DMS 273 (cell line): ENCODE data around the gene CCDC40.

Experiments used
- DNase-seq: peaks from one replicate; lab custom pipeline; 2025; ENCODE audit not compliant: unreplicated experiment; lab: John Stamatoyannopoulos, UW

CCDC40 gene

DNA sequence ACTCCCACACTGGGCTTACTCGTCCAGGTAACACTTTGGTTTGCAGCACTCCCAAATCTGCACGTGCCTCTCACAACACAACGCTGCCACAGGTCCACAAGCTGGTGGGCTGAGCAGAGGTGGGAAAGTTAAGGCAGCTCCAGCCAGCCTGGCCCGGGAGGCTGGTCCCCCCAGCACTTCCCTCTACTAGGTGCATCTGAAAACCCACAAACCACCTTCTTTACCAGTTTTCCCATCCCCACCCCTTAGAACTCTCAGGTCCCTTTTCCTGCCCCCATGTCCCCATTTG lies 63.5 kb downstream of the CCDC40 start:
- no peak for DNase-seq

- peak; percentile 97 for DNase-seq
Measured at GRCh38 chr17:80101011-80101945, 64.8 kb downstream of the CCDC40 start, which contains the start of gene GAA. Gene GAA, plus strand, starts transcription at chr17:80101581. Its CDS starts 3,006 bp downstream, at chr17:80104587.

- DNase-seq, result peak; percentile 72
Measured at GRCh38 chr17:80101946-80102663, 65.7 kb downstream of the CCDC40 start.

GRCh38 chr17:80102664-80103448 lies 66.4 kb downstream of the CCDC40 start:
- no peak for DNase-seq

- DNase-seq, result no peak
Measured at GRCh38 chr17:80103449-80104085, 67.1 kb downstream of the CCDC40 start.

DNA sequence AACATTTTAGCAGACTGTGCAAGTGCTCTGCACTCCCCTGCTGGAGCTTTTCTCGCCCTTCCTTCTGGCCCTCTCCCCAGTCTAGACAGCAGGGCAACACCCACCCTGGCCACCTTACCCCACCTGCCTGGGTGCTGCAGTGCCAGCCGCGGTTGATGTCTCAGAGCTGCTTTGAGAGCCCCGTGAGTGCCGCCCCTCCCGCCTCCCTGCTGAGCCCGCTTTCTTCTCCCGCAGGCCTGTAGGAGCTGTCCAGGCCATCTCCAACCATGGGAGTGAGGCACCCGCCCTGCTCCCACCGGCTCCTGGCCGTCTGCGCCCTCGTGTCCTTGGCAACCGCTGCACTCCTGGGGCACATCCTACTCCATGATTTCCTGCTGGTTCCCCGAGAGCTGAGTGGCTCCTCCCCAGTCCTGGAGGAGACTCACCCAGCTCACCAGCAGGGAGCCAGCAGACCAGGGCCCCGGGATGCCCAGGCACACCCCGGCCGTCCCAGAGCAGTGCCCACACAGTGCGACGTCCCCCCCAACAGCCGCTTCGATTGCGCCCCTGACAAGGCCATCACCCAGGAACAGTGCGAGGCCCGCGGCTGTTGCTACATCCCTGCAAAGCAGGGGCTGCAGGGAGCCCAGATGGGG lies 68.0 kb downstream of the CCDC40 start:
- peak; percentile 58 for DNase-seq

GRCh38 chr17:80104956-80105375 lies 68.5 kb downstream of the CCDC40 start:
- no peak for DNase-seq

DNA sequence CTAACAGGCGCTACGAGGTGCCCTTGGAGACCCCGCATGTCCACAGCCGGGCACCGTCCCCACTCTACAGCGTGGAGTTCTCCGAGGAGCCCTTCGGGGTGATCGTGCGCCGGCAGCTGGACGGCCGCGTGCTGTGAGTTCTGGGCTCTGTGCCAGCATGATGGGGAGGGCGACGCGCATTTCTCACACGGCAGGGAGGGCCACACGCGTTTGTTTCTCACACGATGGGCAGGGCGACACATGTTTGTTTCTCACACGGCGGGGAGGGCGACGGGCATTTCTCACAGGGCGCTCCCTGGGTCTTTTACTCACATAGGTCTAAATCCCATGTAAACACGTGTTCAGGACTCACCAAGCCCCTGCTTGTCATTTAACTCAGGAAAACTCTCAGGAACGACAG lies 69.3 kb downstream of the CCDC40 start:
- peak; percentile 84 for DNase-seq

GRCh38 chr17:80106176-80106575 lies 69.7 kb downstream of the CCDC40 start:
- peak; percentile 51 for DNase-seq

DNA sequence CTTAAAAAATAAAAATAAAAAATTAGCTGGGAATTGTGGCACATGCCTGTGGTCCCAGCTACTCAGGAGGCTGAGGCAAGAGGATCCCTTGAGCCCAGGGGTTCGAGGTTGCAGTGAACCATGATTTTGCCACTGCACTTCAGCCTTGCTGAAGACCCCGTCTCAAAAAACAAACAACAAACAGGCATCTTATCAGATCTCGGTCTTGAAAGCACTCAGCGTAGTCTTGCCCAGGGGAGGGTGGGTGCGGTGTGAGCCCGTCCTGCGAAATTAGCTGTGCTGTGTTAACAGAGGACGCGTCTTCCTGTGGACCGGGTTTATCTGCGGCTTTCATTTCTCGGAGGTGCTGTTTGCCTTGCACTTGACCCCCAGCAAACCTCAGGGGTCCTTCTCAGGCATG lies 70.3 kb downstream of the CCDC40 start:
- no peak for DNase-seq

DNA sequence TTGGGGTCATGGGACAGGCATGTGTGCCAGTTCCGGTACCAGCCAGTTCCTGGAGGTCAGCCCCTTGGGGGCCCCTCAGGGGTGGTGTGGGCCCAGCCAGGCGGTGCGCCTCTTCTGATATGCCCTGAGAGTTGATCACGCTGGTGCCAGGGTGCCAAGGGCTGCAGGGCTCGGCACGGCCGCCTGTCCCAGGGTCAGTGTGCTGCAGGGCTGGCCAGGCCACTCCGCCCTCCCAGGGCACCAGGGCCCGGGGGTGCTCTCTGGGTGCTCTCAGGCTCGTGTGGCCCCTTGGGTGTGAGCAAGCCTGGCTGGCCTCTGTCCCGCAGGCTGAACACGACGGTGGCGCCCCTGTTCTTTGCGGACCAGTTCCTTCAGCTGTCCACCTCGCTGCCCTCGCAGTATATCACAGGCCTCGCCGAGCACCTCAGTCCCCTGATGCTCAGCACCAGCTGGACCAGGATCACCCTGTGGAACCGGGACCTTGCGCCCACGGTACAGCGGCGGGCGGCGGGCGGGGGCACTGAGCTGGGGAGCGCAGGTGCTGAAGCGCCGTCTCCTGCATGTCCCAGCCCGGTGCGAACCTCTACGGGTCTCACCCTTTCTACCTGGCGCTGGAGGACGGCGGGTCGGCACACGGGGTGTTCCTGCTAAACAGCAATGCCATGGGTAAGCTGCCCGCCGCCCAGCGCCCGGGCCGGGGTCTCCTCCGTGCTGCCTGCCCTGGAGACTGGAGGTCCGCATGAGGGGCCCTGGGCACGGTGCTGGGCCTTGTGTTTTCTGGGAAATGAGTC lies 71.0 kb downstream of the CCDC40 start:
- DNase-seq, result no peak

DNA sequence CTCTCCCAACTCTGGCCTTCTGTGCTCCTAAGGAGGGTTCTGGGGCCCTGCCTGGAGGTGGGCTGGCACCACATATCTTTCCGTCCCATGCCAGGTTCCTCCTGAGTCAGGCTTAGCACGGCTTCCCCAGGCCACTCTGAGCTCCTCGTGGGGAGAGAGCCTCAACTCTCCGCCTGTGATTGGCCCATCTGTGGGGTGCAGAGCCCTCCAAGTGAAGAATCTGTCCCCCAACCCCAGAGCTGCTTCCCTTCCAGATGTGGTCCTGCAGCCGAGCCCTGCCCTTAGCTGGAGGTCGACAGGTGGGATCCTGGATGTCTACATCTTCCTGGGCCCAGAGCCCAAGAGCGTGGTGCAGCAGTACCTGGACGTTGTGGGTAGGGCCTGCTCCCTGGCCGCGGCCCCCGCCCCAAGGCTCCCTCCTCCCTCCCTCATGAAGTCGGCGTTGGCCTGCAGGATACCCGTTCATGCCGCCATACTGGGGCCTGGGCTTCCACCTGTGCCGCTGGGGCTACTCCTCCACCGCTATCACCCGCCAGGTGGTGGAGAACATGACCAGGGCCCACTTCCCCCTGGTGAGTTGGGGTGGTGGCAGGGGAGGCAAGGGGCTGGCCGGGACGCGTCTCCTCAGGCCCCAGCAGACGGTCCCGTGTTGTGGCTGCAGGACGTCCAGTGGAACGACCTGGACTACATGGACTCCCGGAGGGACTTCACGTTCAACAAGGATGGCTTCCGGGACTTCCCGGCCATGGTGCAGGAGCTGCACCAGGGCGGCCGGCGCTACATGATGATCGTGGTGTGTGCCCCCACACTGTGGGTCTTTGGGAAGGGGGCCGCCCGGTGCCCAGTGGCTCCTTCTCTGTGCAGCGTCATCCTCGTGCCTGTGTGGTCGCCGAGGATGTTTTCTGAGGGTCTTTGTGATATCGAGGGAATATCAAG lies 71.9 kb downstream of the CCDC40 start:
- no peak for DNase-seq

- DNase-seq, result no peak
Measured at GRCh38 chr17:80109066-80109660, 72.7 kb downstream of the CCDC40 start.

- DNase-seq, result peak; percentile 91
Measured at GRCh38 chr17:80109713-80110446, 73.4 kb downstream of the CCDC40 start.

- no peak for DNase-seq
Measured at GRCh38 chr17:80110447-80110812, 74.0 kb downstream of the CCDC40 start.

GRCh38 chr17:80110927-80111701 lies 74.7 kb downstream of the CCDC40 start:
- no peak for DNase-seq
